Measurements from ENCODE around the gene ARHGAP28.

ARHGAP28 gene, protein sequence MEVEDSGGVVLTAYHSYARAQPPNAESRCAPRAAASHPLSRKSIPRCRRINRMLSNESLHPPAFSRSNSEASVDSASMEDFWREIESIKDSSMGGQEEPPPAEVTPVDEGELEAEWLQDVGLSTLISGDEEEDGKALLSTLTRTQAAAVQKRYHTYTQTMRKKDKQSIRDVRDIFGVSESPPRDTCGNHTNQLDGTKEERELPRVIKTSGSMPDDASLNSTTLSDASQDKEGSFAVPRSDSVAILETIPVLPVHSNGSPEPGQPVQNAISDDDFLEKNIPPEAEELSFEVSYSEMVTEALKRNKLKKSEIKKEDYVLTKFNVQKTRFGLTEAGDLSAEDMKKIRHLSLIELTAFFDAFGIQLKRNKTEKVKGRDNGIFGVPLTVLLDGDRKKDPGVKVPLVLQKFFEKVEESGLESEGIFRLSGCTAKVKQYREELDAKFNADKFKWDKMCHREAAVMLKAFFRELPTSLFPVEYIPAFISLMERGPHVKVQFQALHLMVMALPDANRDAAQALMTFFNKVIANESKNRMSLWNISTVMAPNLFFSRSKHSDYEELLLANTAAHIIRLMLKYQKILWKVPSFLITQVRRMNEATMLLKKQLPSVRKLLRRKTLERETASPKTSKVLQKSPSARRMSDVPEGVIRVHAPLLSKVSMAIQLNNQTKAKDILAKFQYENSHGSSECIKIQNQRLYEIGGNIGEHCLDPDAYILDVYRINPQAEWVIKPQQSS

DNA sequence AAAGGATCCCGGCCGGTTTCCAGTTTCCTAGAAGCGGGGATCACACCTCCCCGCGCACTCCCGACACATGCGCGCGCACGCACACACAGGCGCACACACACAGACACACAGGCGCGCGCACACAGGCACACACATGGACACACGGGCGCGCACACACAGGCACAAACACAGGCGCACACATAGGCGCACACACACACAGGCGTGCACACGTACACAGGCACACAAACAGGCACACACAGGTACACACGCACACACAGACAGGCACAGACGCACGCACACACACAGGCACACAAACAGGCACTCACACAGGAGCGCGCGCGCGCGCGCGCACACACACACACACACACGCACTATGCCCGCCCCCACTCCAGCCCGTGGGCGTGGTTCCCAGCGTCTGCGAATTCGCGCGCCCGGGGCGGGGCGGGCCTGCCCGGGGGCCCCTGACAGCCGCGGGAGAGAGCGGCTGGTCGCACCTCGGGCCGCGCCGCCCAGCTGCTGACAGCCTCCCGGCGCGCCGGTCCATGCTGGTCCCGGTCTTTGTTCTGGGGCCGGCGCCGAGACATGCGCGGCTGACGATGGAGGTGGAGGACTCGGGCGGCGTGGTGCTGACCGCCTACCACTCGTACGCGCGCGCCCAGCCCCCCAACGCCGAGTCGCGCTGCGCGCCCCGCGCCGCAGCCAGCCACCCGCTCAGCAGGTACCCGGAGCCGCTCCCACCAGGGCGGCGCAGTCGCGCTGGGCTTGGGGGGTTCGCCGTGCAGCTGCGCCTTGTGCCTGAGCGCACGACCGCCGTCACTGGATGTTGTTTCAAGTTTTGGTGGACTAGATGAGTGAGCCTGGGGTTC is at the start of gene ARHGAP28:
Gene ARHGAP28 (plus strand): TSS at position 470 of the 845 bp plus-strand sequence. CDS start 106 bp downstream, at position 576.
- peak within 1 kb of the TSS; percentile 29 for H3K27ac ChIP-seq (ENCODE audit: poor library complexity, severe bottlenecking)

DNA sequence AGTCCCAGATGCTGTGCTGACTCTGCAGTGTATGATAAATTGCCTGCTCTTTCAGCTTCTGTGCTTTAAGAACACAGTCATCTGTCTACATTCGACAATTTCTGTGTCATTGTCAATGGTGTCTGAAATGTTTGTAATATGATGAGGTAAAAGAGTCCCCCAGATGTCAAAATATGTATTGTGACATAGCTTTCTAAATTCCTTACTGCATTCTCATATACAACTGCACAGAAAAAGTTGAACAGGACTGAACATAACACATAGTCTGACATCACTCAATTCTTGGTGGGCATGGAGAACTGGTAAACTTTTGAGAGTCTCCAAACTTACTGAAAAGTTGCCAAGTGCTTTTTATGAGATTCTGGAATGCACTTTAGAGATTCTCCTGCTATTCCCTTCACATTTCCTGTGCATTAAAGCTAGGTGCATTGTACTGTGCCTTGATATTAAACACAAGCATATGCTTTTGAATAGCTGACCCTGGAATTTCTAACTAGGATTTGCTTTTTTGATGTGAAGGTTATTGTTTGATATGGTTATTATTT is 48.1 kb upstream of the ARHGAP28 start:
- DNase-seq (ENCODE audit: low spot score), result no peak
- Histone ChIP-seq H3K9me3 (ENCODE audit: severe bottlenecking) (no peaks in the 10 kb centered on the region), H3K27me3 (ENCODE audit: insufficient read depth, poor library complexity, severe bottlenecking) (no peaks in the 10 kb centered on the region), H3K27ac (ENCODE audit: poor library complexity, severe bottlenecking) (no peak overlapping the region), H3K4me3 (ENCODE audit: severe bottlenecking) (no peak overlapping the region), H3K36me3 (ENCODE audit: low read depth) (no peaks in the 10 kb centered on the region), H3K4me1 (ENCODE audit: insufficient read depth, poor library complexity, severe bottlenecking) (no peaks in the 10 kb centered on the region)
- no peak for TF ChIP-seq CTCF (IDR thresholded peaks at IDR 0.05; ENCODE audit: poor library complexity, severe bottlenecking)
- ATAC-seq (ENCODE audit: low read depth), result no peak

More for the DNA sequence above, at the start of gene ARHGAP28:
- Histone ChIP-seq H3K9me3 (ENCODE audit: severe bottlenecking) (no peaks in the 10 kb centered on the region), H3K4me1 (ENCODE audit: insufficient read depth, poor library complexity, severe bottlenecking) (peaks cover 10% of the 10 kb centered on the region), H3K4me3 (ENCODE audit: severe bottlenecking) (peak within 1 kb of the TSS; percentile 48), H3K27me3 (ENCODE audit: insufficient read depth, poor library complexity, severe bottlenecking) (peaks cover 6% of the 10 kb centered on the region), H3K36me3 (ENCODE audit: low read depth) (no peaks in the 10 kb centered on the region)
- peak; percentile 36 for TF ChIP-seq CTCF (IDR thresholded peaks at IDR 0.05; ENCODE audit: poor library complexity, severe bottlenecking)
- DNase-seq (ENCODE audit: low spot score) (peak; percentile 86), ATAC-seq (ENCODE audit: low read depth) (peak; percentile 80)

GRCh38 chr18:6682437-6683111 is 46.9 kb upstream of the ARHGAP28 start:
- DNase-seq (ENCODE audit: low spot score) (no peak), ATAC-seq (ENCODE audit: low read depth) (no peak)
- no peaks in the 10 kb centered on the region for H3K27me3 ChIP-seq (ENCODE audit: insufficient read depth, poor library complexity, severe bottlenecking)
- no peak overlapping the region for H3K4me3 ChIP-seq (ENCODE audit: severe bottlenecking)
- H3K27ac ChIP-seq (ENCODE audit: poor library complexity, severe bottlenecking), result no peak overlapping the region
- no peaks in the 10 kb centered on the region for H3K36me3 ChIP-seq (ENCODE audit: low read depth)
- no peaks in the 10 kb centered on the region for H3K9me3 ChIP-seq (ENCODE audit: severe bottlenecking)
- no peak for TF ChIP-seq CTCF (IDR thresholded peaks at IDR 0.05; ENCODE audit: poor library complexity, severe bottlenecking)
- no peaks in the 10 kb centered on the region for H3K4me1 ChIP-seq (ENCODE audit: insufficient read depth, poor library complexity, severe bottlenecking)

- ATAC-seq (ENCODE audit: low read depth), result no peak
- Histone ChIP-seq H3K4me1 (ENCODE audit: insufficient read depth, poor library complexity, severe bottlenecking) (no peaks in the 10 kb centered on the region), H3K36me3 (ENCODE audit: low read depth) (no peaks in the 10 kb centered on the region), H3K4me3 (ENCODE audit: severe bottlenecking) (no peak overlapping the region), H3K27me3 (ENCODE audit: insufficient read depth, poor library complexity, severe bottlenecking) (no peaks in the 10 kb centered on the region), H3K27ac (ENCODE audit: poor library complexity, severe bottlenecking) (no peak overlapping the region), H3K9me3 (ENCODE audit: severe bottlenecking) (no peaks in the 10 kb centered on the region)
- DNase-seq (ENCODE audit: low spot score), result no peak
- TF ChIP-seq CTCF (IDR thresholded peaks at IDR 0.05; ENCODE audit: poor library complexity, severe bottlenecking), result no peak
Observed at GRCh38 chr18:6683112-6683876, 46.2 kb upstream of the ARHGAP28 start.

All from RWPE2 (cell line).